Astrocyte (in vitro differentiated cells and primary cell): Measurements from ENCODE around the gene SPON1.

Experiments used
- CTCF ChIP-seq: IDR thresholded peaks from 2 replicates; pipeline ENCODE4 v1.5.1; 2011; ENCODE audit warnings: low read depth, mild to moderate bottlenecking, inconsistent platforms, low read length, moderate library complexity; ENCODE audit not compliant: insufficient read depth
- EZH2 ChIP-seq: IDR thresholded peaks from 2 replicates; pipeline ENCODE4 v1.6.1; 2012; ENCODE audit warnings: mild to moderate bottlenecking, low read length, inconsistent platforms; ENCODE audit not compliant: insufficient read depth

- TF ChIP-seq CTCF = no peak
- no peak for TF ChIP-seq EZH2
Observed at GRCh38 chr11:14081581-14082231, 119.2 kb downstream of the SPON1 start.
